ENCODE measurements around the gene ZNF592.

The ZNF592 gene

DNA sequence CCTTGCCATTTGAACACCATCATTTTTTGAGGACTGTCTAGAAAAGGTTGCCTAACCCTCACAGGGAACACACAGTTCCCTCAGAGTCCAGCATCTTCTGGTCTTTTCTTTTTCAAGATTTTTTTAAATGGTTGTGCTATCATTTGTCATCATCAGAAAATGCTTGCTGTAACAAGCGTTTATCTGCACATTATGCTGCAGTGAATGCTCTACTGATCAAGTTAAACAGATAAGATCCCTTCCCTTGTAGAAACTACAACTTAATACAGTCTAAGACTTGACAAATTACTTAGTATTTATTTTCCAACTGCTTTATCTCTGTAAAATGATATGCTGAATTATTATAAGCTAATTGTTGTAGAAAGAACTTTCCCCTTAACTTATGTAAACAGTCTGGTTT is 56.8 kb downstream of the ZNF592 start:
- no peak for TF ChIP-seq CTCF (IDR thresholded peaks at IDR 0.05; ENCODE audit: low read length, missing control alignments)
- H3K4me3 ChIP-seq (replicated peaks; ENCODE audit: low read depth, low read length), result no peak overlapping the region
- no peak for DNase-seq (ENCODE audit: low read depth)

DNA sequence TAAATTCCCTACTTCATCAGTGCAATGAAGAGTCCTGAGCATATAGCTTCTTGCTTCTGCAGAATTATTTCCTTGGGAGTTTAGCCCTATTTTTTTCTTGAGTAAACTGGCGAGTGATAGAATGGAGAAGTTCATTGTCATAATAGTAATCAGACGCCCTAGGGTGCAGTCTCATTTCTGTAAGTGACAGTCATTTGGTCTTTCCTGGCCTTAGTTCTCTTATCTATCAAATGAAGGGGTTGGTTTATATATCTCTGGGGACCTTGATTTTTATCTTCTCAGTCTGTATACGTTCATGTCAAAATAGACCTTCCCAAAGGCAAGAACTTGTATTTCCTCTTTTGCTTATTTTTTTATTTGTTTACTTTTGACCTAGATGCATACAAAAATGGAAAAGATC is 58.8 kb downstream of the ZNF592 start:
- no peak overlapping the region for H3K4me3 ChIP-seq (replicated peaks; ENCODE audit: low read depth, low read length)
- no peak for DNase-seq (ENCODE audit: low read depth)
- TF ChIP-seq CTCF (IDR thresholded peaks at IDR 0.05; ENCODE audit: low read length, missing control alignments), result no peak

- no peak for DNase-seq (ENCODE audit: low read depth)
- no peak for TF ChIP-seq CTCF (IDR thresholded peaks at IDR 0.05; ENCODE audit: low read length, missing control alignments)
- H3K4me3 ChIP-seq (replicated peaks; ENCODE audit: low read depth, low read length), result no peak overlapping the region
Observed at GRCh38 chr15:84810073-84810840, 61.9 kb downstream of the ZNF592 start.

DNA sequence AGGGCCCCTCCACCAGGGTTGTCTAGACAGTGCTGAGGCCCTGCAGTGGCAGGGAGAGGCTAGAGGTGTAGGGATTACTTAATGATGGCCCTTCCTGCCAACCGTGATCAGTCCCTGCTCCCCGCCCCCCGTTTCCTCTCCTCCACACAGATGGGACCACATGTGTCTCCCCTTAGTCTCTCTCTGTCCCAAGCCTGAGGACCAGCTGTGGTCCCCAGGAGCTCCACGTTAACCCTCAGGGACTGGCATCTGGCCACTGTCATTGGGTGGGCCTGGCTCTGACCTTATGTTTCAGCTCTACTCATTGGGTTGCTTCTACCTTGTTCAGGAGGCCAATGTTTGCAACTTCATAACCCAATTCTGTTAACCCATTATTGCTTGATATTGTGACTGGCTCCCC is 62.8 kb downstream of the ZNF592 start:
- no peak for TF ChIP-seq CTCF (IDR thresholded peaks at IDR 0.05; ENCODE audit: low read length, missing control alignments)
- no peak for DNase-seq (ENCODE audit: low read depth)
- H3K4me3 ChIP-seq (replicated peaks; ENCODE audit: low read depth, low read length), result no peak overlapping the region

DNA sequence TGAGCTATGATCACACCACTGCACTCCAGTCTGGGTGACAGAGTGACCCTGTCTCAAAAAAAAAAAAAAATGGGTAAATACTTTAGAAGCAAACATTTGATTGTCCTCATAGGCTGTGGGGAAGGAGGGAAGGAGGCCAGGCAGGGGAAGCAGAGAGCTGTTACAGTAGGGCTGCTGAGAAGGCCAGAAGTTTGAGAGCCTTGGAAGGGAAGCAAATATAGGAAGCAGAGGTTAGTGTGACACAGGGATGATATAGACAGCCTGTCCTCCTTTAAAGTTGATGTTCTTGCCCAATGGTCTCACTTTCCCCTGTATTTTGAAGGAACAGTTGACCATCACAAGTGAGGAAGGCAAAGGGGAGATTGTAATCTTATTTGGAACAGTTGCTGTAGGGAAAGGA is 63.4 kb downstream of the ZNF592 start:
- no peak for TF ChIP-seq CTCF (IDR thresholded peaks at IDR 0.05; ENCODE audit: low read length, missing control alignments)
- H3K4me3 ChIP-seq (replicated peaks; ENCODE audit: low read depth, low read length), result no peak overlapping the region
- DNase-seq (ENCODE audit: low read depth), result no peak

GRCh38 chr15:84812842-84813241 is 64.5 kb downstream of the ZNF592 start:
- no peak for DNase-seq (ENCODE audit: low read depth)

More at GRCh38 chr15:84812842-84813241, 64.5 kb downstream of the ZNF592 start:
- TF ChIP-seq CTCF (IDR thresholded peaks at IDR 0.05; ENCODE audit: low read length, missing control alignments), result no peak
- no peak overlapping the region for H3K4me3 ChIP-seq (replicated peaks; ENCODE audit: low read depth, low read length)

All from fibroblast of pulmonary artery (primary cell).